ENCODE results near the gene AIG1.
A peak's percentile ranks its signal among the peaks of the same experiment; 100 is the strongest.

Gene AIG1

GRCh38 chr6:143253586-143253985 lies 192.9 kb downstream of the AIG1 start:
- Mint-ChIP-seq H3K4me3 (no peak overlapping the region), H3K27ac (peak overlapping the region; percentile 29), H3K9me3 (peaks cover 8% of the 10 kb centered on the region), H3K4me1 (peaks cover 8% of the 10 kb centered on the region), H3K27me3 (ENCODE audit: low read depth, poor library complexity) (no peaks in the 10 kb centered on the region), H3K36me3 (ENCODE audit: low read depth) (peaks cover 33% of the 10 kb centered on the region)
- no peak for DNase-seq
- TF ChIP-seq CTCF (IDR thresholded peaks at IDR 0.05): no peak

- Mint-ChIP-seq H3K4me1 (peaks cover under 1% of the 10 kb centered on the region), H3K27ac (no peak overlapping the region)
Measured at GRCh38 chr6:143258945-143259344, 198.3 kb downstream of the AIG1 start.

GRCh38 chr6:143260857-143261256 lies 200.2 kb downstream of the AIG1 start:
- no peak for TF ChIP-seq CTCF (IDR thresholded peaks at IDR 0.05)
- Mint-ChIP-seq H3K9me3 (peaks cover 14% of the 10 kb centered on the region), H3K4me3 (no peak overlapping the region), H3K27ac (no peak overlapping the region), H3K36me3 (ENCODE audit: low read depth) (peaks cover 17% of the 10 kb centered on the region), H3K4me1 (peaks cover 8% of the 10 kb centered on the region), H3K27me3 (ENCODE audit: low read depth, poor library complexity) (no peaks in the 10 kb centered on the region)
- DNase-seq: no peak

More at GRCh38 chr6:143258945-143259344, 198.3 kb downstream of the AIG1 start:
- Mint-ChIP-seq H3K27me3 (ENCODE audit: low read depth, poor library complexity) (no peaks in the 10 kb centered on the region), H3K9me3 (peaks cover 14% of the 10 kb centered on the region), H3K4me3 (no peak overlapping the region), H3K36me3 (ENCODE audit: low read depth) (peaks cover 23% of the 10 kb centered on the region)
- TF ChIP-seq CTCF (IDR thresholded peaks at IDR 0.05): no peak
- no peak for DNase-seq

DNA sequence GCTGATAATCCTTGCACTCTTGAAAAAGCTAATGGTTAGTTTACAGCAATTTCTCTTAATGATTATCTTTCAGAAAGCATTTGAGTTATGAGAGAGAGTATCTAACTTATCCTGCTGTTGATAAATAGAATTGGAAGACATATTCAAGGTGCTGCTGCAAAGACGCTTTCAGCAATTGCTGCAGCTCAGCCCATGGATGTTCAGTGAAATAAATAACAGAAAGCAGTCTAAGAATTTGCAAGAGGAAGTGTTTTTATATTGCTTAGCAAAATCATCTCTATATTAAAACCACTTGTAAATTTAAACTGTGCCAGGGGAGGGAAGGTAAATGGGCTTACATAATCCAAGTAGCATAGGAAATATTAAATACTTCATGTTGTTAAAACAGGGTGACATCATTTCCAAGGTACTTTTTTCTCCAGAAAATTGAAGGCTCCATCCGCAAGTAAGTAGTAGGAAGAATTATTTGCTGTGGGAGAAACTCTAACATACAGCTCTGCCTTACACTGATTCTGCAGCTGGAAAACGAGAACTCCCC lies 201.3 kb downstream of the AIG1 start:
- no peaks in the 10 kb centered on the region for H3K27me3 Mint-ChIP-seq (ENCODE audit: low read depth, poor library complexity)
- peaks cover 14% of the 10 kb centered on the region for H3K9me3 Mint-ChIP-seq
- H3K27ac Mint-ChIP-seq: peak overlapping the region; percentile 73
- peaks cover 18% of the 10 kb centered on the region for H3K36me3 Mint-ChIP-seq (ENCODE audit: low read depth)
- peaks cover 8% of the 10 kb centered on the region for H3K4me1 Mint-ChIP-seq
- TF ChIP-seq CTCF (IDR thresholded peaks at IDR 0.05): no peak
- no peak for DNase-seq
- H3K4me3 Mint-ChIP-seq: no peak overlapping the region

- no peak for DNase-seq
- peaks cover 14% of the 10 kb centered on the region for H3K9me3 Mint-ChIP-seq
Measured at GRCh38 chr6:143262859-143263258, 202.2 kb downstream of the AIG1 start.

More at GRCh38 chr6:143262859-143263258, 202.2 kb downstream of the AIG1 start:
- H3K27ac Mint-ChIP-seq: no peak overlapping the region
- no peaks in the 10 kb centered on the region for H3K27me3 Mint-ChIP-seq (ENCODE audit: low read depth, poor library complexity)
- H3K4me3 Mint-ChIP-seq: no peak overlapping the region
- no peak for TF ChIP-seq CTCF (IDR thresholded peaks at IDR 0.05)
- H3K4me1 Mint-ChIP-seq: peaks cover 8% of the 10 kb centered on the region
- peaks cover 21% of the 10 kb centered on the region for H3K36me3 Mint-ChIP-seq (ENCODE audit: low read depth)

Measured in nephron progenitor cell (in vitro differentiated cells).